ENCODE measurements around the gene C12orf60.

The C12orf60 gene

DNA sequence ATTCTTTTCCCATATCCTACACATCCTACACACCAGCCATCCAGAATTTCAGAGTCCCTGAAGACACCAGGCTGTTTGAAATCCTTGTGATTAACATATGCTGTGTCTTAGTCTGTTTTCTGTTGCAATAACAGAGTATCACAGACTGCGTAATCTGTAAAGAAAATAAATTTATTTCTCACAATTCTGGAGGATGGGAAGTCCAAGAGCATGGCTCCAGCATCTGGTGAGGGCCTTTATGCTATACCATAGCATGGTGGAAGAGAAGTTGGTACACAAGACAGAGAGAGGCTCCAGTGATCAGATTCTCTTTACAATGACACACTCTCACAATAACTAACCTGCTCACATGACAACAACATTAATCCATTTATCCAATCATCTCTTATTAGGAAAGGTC, 35.8 kb downstream of the C12orf60 start:
- FAIRE-seq = no peak

DNA sequence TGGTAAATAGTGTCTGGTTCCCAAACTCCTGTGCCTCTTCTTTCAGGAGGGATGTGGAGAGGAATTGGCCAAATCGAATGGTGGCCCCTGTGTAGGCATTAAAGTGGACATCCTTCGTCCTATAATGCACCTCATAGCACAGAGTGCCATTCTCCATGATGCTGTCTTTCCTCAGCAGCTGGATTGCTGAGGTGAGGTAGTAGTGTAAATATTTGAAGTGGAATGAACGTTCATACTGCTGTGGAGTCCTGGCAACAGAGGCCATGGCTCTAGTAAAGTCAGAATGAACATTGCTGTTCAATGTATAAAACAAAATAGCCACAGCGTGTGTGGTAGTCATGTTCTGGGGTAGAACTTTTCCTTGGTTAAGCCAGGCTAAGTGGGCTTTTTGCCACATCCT, 37.1 kb downstream of the C12orf60 start:
- no peak for FAIRE-seq

DNA sequence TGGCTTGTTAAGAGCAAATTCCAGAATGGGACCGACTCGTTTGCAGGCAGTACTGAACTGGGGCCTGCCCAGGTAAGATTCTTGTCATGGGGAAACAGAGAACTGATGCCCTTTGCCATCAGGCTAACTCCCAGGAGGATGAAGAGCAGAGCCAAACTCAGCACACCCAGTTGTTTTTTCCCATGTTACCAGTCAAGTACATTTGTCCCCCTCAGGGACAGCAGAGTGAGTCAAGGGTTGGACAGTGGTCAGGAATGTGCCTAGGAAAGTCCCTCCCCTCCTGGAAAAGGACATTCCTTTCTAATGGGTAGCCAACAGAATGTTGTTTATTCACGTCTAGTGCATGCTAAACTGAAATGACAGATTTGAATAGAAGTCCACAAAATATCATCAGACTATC, 38.3 kb downstream of the C12orf60 start:
- FAIRE-seq = no peak

DNA sequence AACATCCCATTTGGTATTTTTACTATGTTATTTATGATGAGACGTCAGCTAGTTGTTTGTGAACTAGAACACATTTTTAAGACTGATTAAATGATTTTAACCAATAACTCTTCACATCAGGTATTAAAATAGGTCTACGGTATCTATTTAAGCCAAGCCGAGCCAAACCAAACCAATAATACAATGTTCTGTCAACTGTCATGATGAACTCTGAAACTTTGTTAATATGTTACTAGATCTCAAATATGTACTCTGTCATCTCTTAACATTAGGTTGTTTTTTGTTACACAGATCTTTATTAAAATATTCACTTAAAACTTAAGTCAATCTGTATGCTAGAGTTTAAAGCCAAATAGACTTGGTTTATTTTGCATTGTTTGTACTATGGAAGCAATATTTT, 38.8 kb downstream of the C12orf60 start:
- FAIRE-seq = peak; percentile 28

DNA sequence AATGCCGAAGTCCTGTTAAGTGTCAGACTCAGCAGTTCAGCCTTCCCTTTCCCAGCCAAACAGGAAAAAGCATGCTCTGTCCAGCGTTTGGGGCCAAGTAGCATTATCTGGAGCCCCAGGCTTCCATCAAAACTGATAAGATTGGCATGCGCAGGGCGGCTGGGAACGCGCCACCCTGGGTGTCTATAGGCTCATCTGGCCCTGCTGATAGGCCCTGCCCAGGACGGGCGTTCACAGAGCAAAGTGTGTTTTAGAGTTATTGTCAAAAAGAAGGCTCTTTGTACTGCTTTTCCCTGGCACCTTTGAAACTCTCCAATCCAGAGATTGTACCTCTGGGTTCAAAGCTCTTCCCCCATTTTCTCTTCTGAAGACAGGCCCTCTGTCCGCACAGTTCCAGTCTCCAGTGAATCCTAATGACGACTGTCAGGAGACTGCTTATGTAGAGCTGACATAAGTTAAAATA, 40.0 kb downstream of the C12orf60 start, which contains the start of gene ART4:
Gene ART4, minus strand, starts transcription at position 102 of the 463 bp plus-strand sequence. CDS start 413 bp downstream, outside the sequence.
- no peak for FAIRE-seq

DNA sequence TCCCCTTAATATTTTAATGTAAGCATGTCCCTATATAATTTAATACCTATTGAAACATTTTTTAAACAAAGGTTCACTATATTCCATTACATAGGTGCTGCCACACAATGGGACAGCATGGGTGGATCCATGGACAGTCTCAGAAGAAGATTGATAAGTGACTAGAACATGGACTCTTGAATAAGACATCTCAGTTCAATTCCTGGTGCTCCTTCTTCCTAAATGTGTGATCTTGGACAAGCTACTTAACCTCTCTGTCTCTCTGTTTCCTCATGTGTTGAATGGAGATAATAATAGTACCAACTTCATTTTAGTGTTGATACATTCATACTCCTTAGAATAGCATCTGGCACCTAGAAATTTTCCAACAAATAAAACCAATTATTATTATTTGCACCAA, 40.9 kb downstream of the C12orf60 start:
- FAIRE-seq = no peak

DNA sequence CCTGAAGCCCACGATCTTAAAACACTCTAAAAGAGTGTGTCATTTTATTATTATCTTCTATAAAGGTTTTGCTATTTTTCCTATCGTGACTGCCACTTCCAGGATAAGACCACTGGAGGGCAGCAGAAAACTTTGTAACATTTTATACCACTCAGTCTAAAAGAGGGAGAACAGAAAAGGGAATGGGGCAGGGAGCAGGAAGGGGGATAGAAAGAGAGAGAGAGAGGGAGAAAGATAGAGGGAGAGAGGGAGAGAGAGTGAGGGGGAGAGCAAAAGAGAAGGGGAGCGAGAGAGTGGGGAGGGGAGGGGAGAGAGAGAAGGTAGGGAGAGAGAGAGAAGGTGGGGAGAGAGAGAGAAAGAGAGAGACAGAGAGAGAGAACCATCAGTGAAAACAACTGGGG, 41.9 kb downstream of the C12orf60 start:
- no peak for FAIRE-seq

DNA sequence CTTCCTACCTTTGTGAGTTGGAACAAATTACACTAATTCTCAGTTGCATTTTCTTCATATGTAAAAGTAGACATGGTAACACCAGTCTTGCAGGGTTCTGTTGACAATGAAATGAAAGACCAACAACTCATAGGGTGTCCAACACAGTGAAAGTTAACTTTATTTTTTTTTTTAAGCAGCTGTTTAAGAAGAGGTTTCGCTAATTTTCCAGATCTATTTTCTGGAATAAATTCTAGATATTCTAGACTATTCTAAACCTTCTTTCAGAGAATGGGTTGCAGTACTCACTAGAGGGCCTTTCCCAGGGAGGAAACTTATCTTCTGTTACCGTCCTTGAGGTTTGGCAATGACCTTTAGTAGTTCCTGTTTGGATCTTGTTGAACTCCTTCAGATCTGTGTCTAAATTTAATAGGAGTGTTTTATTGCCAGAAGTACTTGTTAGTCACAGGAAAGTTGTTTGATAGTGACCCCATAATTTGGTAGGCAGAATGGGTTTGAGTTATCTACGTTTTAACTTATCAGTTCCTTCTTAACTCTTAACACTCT, 42.6 kb downstream of the C12orf60 start:
- FAIRE-seq = no peak

DNA sequence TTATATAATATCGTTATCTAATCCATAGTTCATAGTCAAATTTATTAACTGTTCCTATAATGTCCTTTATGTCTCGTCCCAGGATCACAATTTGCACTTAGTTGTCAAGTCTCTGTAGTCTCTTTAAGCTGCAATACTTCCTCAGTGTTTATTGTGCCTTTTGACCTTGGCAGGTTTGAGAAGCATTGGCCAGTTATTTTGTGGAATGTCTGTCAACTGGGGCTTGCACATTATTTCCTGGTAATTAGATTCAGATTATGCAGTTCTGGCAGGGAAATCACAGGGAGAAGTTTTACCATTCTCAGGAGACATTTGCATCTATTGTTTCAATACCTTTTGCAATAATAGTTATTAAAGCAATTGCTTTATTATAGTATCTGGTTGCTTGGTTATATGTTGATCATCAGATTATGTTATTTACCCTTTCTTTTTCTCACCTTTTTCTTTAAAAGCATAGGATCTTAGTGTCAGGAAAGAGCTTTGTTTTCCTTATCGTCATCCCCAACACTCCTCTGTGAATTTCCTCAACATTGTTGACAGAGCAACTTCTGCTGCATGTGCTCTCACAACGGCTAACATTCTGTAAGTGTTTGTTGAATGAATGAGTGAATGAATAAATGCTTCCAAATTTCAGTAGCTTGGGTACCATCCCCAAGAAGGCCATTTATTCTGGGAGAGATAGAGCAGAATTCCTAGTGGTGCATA, 43.6 kb downstream of the C12orf60 start:
- no peak for FAIRE-seq

DNA sequence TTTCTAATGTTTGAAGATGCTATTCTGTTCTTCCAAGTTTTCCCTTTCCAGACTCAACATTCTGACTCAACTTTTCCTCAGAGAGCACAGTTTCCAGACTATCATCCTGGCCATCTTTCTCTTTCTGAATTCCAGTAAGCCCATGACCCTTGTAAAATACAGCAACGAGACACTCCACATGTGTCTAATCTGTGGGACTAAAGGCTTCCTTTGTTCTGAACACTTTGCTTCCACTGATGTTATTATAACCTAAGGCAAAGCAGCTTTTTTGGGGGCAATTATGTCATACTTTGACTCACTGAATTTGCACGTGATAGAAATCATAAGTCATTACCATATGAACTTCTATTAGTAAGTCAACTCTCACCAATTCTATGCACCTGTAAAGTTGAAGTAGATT, 46.2 kb downstream of the C12orf60 start:
- no peak for FAIRE-seq

DNA sequence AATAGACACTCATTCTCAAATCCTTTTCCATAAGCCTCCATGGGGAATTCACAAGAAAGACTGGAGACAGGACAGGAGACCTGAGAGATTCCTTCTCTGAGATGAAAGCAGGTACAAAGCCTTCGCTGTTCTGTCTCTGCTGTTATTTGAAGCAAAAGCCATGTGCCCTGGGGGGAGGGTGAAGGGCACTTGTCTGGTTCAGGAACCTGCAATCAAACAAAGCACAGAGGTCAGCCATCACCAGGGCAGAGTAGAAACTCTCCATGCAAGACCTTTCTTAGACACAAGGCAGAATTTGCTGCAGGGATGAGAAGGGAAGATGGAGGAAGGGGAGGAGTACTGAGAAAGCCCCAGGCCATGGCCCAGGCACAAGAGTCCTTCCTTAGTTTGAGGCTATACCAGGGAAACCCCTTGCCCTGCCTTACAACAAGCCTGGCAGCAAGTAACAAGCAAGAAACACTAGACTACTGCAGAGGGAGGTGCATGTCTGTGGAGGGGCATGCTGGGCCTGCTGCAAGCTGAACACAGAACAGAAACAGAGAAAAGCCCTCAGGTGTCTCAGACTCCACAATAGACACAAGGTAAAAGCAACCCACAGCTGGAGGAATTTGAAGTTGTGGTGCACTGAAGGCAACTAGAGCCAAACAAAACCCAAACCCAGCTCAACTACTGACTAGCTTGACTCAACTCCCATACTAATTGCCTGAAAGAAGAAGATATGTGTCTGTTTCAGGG, 47.6 kb downstream of the C12orf60 start:
- FAIRE-seq = no peak

DNA sequence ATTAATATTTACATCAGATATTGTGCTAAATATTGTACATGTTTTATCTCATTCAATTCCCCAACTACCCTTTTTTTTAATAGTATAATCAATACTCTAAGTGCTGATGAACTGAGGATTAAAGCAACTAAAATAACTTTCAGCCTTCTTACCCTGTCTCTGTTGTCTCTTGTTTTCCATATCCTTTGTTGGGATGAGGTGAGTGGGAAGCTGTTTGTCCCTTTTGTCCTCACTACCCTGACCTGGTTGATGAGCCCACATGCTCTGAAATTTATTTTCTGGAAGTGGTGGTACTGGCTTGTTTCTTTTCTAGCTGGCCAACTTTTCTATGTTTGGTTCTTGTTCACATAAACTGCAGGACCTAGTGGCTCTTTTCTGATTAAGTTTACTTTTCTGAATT, 49.4 kb downstream of the C12orf60 start:
- FAIRE-seq = no peak

DNA sequence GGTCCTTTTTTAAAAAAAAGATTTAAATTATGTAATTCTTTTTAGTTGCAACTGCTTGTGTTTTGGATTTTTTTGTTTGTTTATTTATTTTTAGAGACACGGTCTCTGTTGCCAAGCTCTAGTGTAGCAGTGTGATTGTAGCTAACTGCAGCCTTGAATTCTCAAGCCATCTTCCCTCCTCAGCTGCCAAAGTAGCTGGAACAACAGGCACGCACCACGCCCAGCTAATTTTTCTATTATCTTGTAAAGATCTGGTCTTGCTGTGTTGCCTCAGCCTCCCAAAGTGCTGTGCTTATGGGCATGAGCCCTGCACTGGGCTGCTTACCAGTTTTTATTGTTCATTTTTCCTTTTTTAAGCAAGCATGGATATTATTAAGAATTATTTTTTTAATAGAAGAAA, 50.5 kb downstream of the C12orf60 start:
- no peak for FAIRE-seq

DNA sequence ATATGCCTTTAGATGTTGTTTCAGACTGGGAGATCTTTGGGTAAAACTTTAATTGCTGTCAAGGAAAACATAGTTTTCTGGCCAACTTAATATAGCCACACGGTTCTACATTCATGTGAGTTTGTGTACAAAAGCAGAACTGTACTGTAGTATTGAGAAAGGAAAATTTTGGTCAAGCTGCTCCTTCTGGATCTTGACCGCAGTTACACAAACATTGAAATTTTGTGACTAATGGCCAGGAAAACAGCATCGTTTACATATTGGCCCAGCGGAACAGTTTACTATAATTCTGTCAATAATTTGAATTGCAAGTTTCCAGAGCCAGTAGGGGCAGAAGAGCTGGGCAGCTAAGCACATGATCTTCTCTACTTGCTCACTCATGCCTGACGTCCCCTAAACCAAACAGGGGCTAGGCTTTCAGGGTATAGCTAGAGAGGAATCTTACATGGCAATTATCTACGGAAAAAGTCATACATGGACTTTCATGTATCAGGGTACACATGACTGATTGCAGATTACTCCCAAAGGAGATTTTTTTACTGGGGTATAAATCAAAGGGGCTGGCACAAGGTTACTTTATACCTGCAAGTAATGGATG, 51.2 kb downstream of the C12orf60 start:
- no peak for FAIRE-seq

DNA sequence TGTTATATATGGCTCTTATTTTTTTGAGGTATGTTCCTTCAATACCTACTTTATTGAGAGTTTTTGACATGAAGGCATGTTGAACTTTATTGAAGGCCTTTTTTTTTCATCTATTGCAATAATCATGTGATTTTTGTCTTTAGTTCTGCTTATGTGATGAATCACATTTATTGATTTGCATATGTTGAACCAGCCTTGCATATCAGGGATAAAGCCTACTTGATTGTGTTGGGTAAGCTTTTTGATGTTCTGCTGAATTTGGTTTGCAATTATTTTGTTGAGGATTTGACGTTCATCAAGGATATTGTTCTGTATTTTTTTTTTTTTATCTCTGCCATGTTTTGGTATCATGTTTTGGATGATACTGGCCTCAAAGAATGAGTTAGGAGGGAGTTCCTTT, 55.0 kb downstream of the C12orf60 start:
- FAIRE-seq = no peak

DNA sequence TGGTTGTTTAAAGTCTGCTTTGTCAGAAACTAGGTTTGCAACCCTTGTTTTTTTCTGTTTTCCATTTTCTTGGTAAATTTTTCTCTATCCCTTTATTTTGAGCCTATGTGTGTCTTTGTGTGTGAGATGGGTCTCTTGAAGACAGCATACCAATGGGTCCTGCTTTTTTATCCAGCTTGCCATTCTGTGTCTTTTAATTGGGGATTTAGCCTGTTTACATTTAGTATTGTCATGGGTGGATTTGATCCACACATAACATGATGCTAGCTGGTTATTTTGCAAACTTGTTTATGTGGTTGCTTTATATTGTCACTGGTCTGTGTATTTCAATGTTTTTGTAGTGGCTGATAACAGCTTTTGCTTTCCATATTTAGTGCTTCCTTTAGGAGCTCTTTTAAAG, 57.0 kb downstream of the C12orf60 start:
- FAIRE-seq = no peak

DNA sequence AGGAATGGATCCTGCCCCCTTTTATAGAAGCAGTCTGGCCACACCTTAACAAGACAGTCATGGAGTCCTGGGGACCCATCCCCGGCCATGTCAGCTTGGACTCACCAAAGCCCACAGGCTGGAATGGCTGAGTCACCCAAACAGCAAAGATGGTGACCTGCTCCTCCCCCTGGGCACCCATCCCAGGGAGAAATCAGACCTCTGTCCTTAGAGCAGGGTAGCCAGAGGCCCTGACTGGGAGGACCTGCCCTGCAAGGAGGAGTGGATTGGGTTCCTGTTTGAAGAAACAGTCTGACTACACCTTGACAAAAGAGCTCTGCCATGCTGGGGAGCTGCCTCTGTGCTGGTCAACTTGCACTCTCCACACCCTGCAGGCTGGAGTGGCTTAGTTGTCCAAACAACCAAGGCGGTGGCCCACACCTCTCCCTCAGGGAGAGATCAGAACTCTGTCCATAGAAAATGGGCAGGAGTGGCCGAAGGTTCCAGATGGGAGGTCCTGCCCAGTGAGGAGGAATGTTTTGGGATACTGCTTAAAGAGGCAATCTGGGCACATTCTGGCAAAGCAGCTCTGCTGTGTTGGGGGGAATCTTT, 65.5 kb downstream of the C12orf60 start:
- FAIRE-seq = no peak

DNA sequence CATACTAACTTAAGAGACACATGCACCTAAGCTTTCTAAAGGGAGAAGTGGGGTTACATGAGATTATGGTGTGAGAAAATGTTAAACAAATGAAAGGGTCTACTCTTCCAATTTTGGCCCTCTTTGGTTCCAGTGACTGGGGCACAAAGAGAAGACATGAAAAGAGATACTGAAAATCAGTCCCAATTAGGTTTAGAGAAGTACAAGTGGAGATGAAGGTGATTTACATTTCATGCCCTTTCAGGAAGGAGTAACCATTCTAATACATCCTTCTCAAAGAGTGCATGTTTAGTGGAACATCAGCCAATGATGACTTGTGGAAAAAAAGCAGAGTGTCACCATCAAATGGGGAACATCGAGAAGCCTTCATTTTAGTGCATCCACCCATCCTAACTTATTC, 67.8 kb downstream of the C12orf60 start:
- no peak for FAIRE-seq

DNA sequence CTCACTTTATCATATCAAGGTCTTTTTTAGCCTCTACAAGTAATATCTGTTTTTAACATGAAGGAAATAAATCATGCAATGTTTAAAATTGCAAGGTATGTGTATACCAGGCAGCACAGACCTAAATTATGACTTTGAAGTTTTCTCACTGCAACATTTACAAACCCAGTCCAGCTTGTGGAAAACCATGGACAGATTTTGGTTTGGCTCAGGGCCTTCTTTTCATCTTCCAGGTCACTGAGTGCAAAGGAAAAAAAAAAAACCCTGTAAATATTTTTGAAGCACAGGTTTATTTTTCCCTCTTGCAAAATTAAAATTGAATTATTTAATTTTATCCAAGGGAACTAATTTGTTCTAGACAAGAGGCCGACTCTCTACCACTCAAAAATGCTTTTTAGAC, 68.4 kb downstream of the C12orf60 start:
- FAIRE-seq = no peak

DNA sequence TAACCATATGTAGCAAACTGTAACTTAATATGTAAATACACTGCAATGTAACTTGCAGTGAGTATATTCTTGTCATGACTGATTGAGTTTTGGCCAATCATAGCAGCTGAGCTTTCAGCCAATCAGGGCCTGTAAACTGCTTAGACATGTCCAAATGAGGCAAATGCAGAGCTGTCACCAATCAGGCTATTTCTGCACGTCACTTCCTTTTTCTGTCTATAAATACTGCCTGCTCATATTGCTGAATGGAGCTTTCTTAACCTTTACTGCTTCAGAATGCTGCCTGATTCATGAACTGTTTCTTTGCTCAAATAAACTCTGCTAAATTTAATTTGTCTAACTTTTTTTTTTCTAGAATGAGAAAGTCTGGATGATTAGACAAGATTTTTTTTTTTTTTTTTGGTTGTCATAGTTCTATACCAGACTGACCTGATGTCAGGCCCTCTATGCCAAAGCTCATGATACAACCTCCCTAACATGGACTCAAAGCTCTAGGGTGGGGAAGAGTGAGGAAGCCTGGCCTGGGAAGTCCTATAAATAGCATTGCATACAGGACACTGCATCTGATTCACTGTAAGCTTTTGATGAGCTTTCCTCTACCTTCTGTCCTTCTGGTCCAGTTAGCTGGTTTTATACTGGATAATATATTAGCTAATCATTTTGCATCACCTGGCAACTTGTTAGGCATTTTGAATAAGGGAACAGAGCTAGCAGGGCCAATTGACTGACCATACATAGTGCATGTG, 70.1 kb downstream of the C12orf60 start:
- no peak for FAIRE-seq

Data from colon (tissue), 2 donors.